HG03045 (cell line): Measurements from ENCODE around the gene ATXN1.
"Not testable (repeated sequence)": the region's sequence is repeated elsewhere in the genome, so short reads cannot be mapped to it uniquely, and the experiment has no call there.

Experiments
- ATAC-seq: cut with Tn5 transposase; IDR thresholded peaks from one replicate; pipeline ENCODE4 v1.9.1; 2021; ENCODE audit warnings: mild to moderate bottlenecking, moderate library complexity; ENCODE audit not compliant: unreplicated experiment

ATXN1 gene

GRCh38 chr6:16406538-16406937 lies 354.7 kb downstream of the ATXN1 start:
- ATAC-seq = not testable (repeated sequence)

- ATAC-seq = no peak
These were observed 355.9 kb downstream of the ATXN1 start for GRCh38 chr6:16405375-16405774.

- no peak for ATAC-seq
These were observed 356.8 kb downstream of the ATXN1 start for GRCh38 chr6:16404456-16404855.

GRCh38 chr6:16403831-16404230 lies 357.4 kb downstream of the ATXN1 start:
- no peak for ATAC-seq

- ATAC-seq = no peak
These were observed 358.7 kb downstream of the ATXN1 start for GRCh38 chr6:16402581-16402900.

GRCh38 chr6:16400248-16400760 lies 361.0 kb downstream of the ATXN1 start:
- no peak for ATAC-seq

- ATAC-seq = no peak
These were observed 361.6 kb downstream of the ATXN1 start for GRCh38 chr6:16399695-16400094.

GRCh38 chr6:16399158-16399557 lies 362.1 kb downstream of the ATXN1 start:
- ATAC-seq = no peak

- no peak for ATAC-seq
These were observed 362.7 kb downstream of the ATXN1 start for GRCh38 chr6:16398587-16398986.

GRCh38 chr6:16397623-16398022 lies 363.6 kb downstream of the ATXN1 start:
- no peak for ATAC-seq

- ATAC-seq = no peak
These were observed 364.6 kb downstream of the ATXN1 start for GRCh38 chr6:16396497-16397319.

GRCh38 chr6:16394632-16395031 lies 366.6 kb downstream of the ATXN1 start:
- ATAC-seq = no peak

GRCh38 chr6:16393326-16393725 lies 367.9 kb downstream of the ATXN1 start:
- no peak for ATAC-seq

- ATAC-seq = no peak
These were observed 369.2 kb downstream of the ATXN1 start for GRCh38 chr6:16392010-16392409.

- no peak for ATAC-seq
These were observed 369.8 kb downstream of the ATXN1 start for GRCh38 chr6:16391451-16391912.

- ATAC-seq = not testable (repeated sequence)
These were observed 370.3 kb downstream of the ATXN1 start for GRCh38 chr6:16390909-16391450.

- no peak for ATAC-seq
These were observed 371.6 kb downstream of the ATXN1 start for GRCh38 chr6:16389642-16390041.

GRCh38 chr6:16388488-16388887 lies 372.8 kb downstream of the ATXN1 start:
- no peak for ATAC-seq

GRCh38 chr6:16386057-16386456 lies 375.2 kb downstream of the ATXN1 start:
- no peak for ATAC-seq

- no peak for ATAC-seq
These were observed 377.6 kb downstream of the ATXN1 start for GRCh38 chr6:16383607-16384206.

- ATAC-seq = not testable (repeated sequence)
These were observed 379.3 kb downstream of the ATXN1 start for GRCh38 chr6:16381968-16382367.

- ATAC-seq = no peak
These were observed 380.9 kb downstream of the ATXN1 start for GRCh38 chr6:16380220-16380809.
